ENCODE data around the gene IGSF8.

DNA sequence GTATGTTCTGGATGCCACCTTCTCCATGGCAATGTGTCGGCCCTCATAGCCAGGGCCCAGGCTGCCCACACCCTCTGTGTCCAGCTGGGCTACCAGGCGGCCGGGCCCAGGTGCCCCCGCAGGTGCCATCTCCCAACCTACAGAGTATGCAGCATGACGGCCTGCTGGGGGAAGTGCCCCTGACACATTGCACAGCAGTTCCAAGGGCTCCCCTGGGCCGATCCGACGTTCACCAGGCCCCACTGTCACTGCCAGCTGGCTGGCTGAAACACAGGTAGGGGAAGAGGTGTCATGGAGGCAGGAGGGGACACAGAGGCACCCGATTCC lies 5.4 kb downstream of the IGSF8 start:
- TF ChIP-seq POLR2A (IDR thresholded peaks at IDR 0.05) = no peak
- TF ChIP-seq, protein P1, sequence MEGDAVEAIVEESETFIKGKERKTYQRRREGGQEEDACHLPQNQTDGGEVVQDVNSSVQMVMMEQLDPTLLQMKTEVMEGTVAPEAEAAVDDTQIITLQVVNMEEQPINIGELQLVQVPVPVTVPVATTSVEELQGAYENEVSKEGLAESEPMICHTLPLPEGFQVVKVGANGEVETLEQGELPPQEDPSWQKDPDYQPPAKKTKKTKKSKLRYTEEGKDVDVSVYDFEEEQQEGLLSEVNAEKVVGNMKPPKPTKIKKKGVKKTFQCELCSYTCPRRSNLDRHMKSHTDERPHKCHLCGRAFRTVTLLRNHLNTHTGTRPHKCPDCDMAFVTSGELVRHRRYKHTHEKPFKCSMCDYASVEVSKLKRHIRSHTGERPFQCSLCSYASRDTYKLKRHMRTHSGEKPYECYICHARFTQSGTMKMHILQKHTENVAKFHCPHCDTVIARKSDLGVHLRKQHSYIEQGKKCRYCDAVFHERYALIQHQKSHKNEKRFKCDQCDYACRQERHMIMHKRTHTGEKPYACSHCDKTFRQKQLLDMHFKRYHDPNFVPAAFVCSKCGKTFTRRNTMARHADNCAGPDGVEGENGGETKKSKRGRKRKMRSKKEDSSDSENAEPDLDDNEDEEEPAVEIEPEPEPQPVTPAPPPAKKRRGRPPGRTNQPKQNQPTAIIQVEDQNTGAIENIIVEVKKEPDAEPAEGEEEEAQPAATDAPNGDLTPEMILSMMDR (IDR thresholded peaks at IDR 0.05) = no peak
- no peak for TF ChIP-seq EP300 (IDR thresholded peaks at IDR 0.05)
- TF ChIP-seq POLR2AphosphoS5 (IDR thresholded peaks at IDR 0.05) = no peak

Measured in sigmoid colon (tissue), 4 donors.